ENCODE results near the gene DHX34.

- TF ChIP-seq CTCF (IDR thresholded peaks at IDR 0.05; ENCODE audit: low read depth, low read length) (no peak), EZH2phosphoT487 (IDR thresholded peaks at IDR 0.05; ENCODE audit: low read depth) (peak; percentile 53; the same call in 1 of the 2 replicates)
These were observed 68.9 kb downstream of the DHX34 start for GRCh38 chr19:47417746-47418691.
